Measurements from ENCODE around the gene NBPF12.
"Not testable (repeated sequence)": the region's sequence is repeated elsewhere in the genome, so short reads cannot be mapped to it uniquely, and the experiment has no call there.

NBPF12 gene

GRCh38 chr1:146948127-146948526 lies 10.0 kb downstream of the NBPF12 start:
- not testable (repeated sequence) for H3K9me2 ChIP-seq (replicated peaks; ENCODE audit: insufficient read depth, low read length); H3K9ac ChIP-seq (ENCODE audit: low read length); H3K27me3 ChIP-seq (ENCODE audit: low read length); H3K36me3 ChIP-seq (ENCODE audit: low read length); H3K4me2 ChIP-seq (ENCODE audit: low read depth, low read length, poor library complexity, severe bottlenecking); H4K20me1 ChIP-seq (ENCODE audit: low read depth, low read length); H3K4me3 ChIP-seq (ENCODE audit: insufficient read depth, low read length, poor library complexity, severe bottlenecking); H3K79me2 ChIP-seq (ENCODE audit: insufficient read depth, low read length); H3K9me3 ChIP-seq (ENCODE audit: insufficient read depth, low read length); H2AFZ ChIP-seq (ENCODE audit: low read depth, low read length, severe bottlenecking); H3K27ac ChIP-seq (ENCODE audit: low read depth, low read length); H3F3A ChIP-seq (ENCODE audit: insufficient read depth)

- not testable (repeated sequence) for H3K4me3 ChIP-seq (ENCODE audit: insufficient read depth, low read length, poor library complexity, severe bottlenecking); H3K9me3 ChIP-seq (ENCODE audit: insufficient read depth, low read length); H3K9ac ChIP-seq (ENCODE audit: low read length); H3K27ac ChIP-seq (ENCODE audit: low read depth, low read length); H3K27me3 ChIP-seq (ENCODE audit: low read length); H3K36me3 ChIP-seq (ENCODE audit: low read length); H3K79me2 ChIP-seq (ENCODE audit: insufficient read depth, low read length); H3K4me2 ChIP-seq (ENCODE audit: low read depth, low read length, poor library complexity, severe bottlenecking); H3K9me2 ChIP-seq (replicated peaks; ENCODE audit: insufficient read depth, low read length); H3F3A ChIP-seq (ENCODE audit: insufficient read depth); H2AFZ ChIP-seq (ENCODE audit: low read depth, low read length, severe bottlenecking); H4K20me1 ChIP-seq (ENCODE audit: low read depth, low read length)
These were observed 26.2 kb downstream of the NBPF12 start for GRCh38 chr1:146964340-146964739.

- H3K4me2 ChIP-seq (ENCODE audit: low read depth, low read length, poor library complexity, severe bottlenecking); H3K27me3 ChIP-seq (ENCODE audit: low read length); H3K4me3 ChIP-seq (ENCODE audit: insufficient read depth, low read length, poor library complexity, severe bottlenecking); H3F3A ChIP-seq (ENCODE audit: insufficient read depth); H3K36me3 ChIP-seq (ENCODE audit: low read length); H3K79me2 ChIP-seq (ENCODE audit: insufficient read depth, low read length); H3K9me3 ChIP-seq (ENCODE audit: insufficient read depth, low read length); H4K20me1 ChIP-seq (ENCODE audit: low read depth, low read length); H3K9ac ChIP-seq (ENCODE audit: low read length); H3K27ac ChIP-seq (ENCODE audit: low read depth, low read length); H3K9me2 ChIP-seq (replicated peaks; ENCODE audit: insufficient read depth, low read length); H2AFZ ChIP-seq (ENCODE audit: low read depth, low read length, severe bottlenecking): not testable (repeated sequence)
- TF ChIP-seq CTCF (IDR thresholded peaks at IDR 0.05; ENCODE audit: insufficient read depth, low read length, poor library complexity, severe bottlenecking): peak; percentile 16
These were observed 28.2 kb downstream of the NBPF12 start for GRCh38 chr1:146966351-146966750.

- H2AFZ ChIP-seq (ENCODE audit: low read depth, low read length, severe bottlenecking); H3K9me2 ChIP-seq (replicated peaks; ENCODE audit: insufficient read depth, low read length); H3K36me3 ChIP-seq (ENCODE audit: low read length); H3K9ac ChIP-seq (ENCODE audit: low read length); H3K4me2 ChIP-seq (ENCODE audit: low read depth, low read length, poor library complexity, severe bottlenecking); H3F3A ChIP-seq (ENCODE audit: insufficient read depth); H3K27me3 ChIP-seq (ENCODE audit: low read length); H4K20me1 ChIP-seq (ENCODE audit: low read depth, low read length); H3K9me3 ChIP-seq (ENCODE audit: insufficient read depth, low read length); H3K27ac ChIP-seq (ENCODE audit: low read depth, low read length); H3K79me2 ChIP-seq (ENCODE audit: insufficient read depth, low read length); H3K4me3 ChIP-seq (ENCODE audit: insufficient read depth, low read length, poor library complexity, severe bottlenecking): not testable (repeated sequence)
These were observed 32.5 kb downstream of the NBPF12 start for GRCh38 chr1:146970656-146971055.

- not testable (repeated sequence) for H3K79me2 ChIP-seq (ENCODE audit: insufficient read depth, low read length); H3K36me3 ChIP-seq (ENCODE audit: low read length); H3K4me2 ChIP-seq (ENCODE audit: low read depth, low read length, poor library complexity, severe bottlenecking); H3K4me3 ChIP-seq (ENCODE audit: insufficient read depth, low read length, poor library complexity, severe bottlenecking); H3K9ac ChIP-seq (ENCODE audit: low read length); H3K27ac ChIP-seq (ENCODE audit: low read depth, low read length); H3K9me2 ChIP-seq (replicated peaks; ENCODE audit: insufficient read depth, low read length); H3K9me3 ChIP-seq (ENCODE audit: insufficient read depth, low read length); H3K27me3 ChIP-seq (ENCODE audit: low read length); H3F3A ChIP-seq (ENCODE audit: insufficient read depth); H2AFZ ChIP-seq (ENCODE audit: low read depth, low read length, severe bottlenecking); H4K20me1 ChIP-seq (ENCODE audit: low read depth, low read length)
These were observed 34.6 kb downstream of the NBPF12 start for GRCh38 chr1:146972681-146973080.

- H3K9me3 ChIP-seq (ENCODE audit: insufficient read depth, low read length); H2AFZ ChIP-seq (ENCODE audit: low read depth, low read length, severe bottlenecking); H3K9me2 ChIP-seq (replicated peaks; ENCODE audit: insufficient read depth, low read length); H3K36me3 ChIP-seq (ENCODE audit: low read length); H3K4me2 ChIP-seq (ENCODE audit: low read depth, low read length, poor library complexity, severe bottlenecking); H3K79me2 ChIP-seq (ENCODE audit: insufficient read depth, low read length); H3F3A ChIP-seq (ENCODE audit: insufficient read depth); H3K27me3 ChIP-seq (ENCODE audit: low read length); H3K27ac ChIP-seq (ENCODE audit: low read depth, low read length); H4K20me1 ChIP-seq (ENCODE audit: low read depth, low read length); H3K4me3 ChIP-seq (ENCODE audit: insufficient read depth, low read length, poor library complexity, severe bottlenecking); H3K9ac ChIP-seq (ENCODE audit: low read length): not testable (repeated sequence)
These were observed 47.7 kb downstream of the NBPF12 start for GRCh38 chr1:146985855-146986254.

GRCh38 chr1:146986450-146986849 lies 48.3 kb downstream of the NBPF12 start:
- H3K36me3 ChIP-seq (ENCODE audit: low read length); H3K9me2 ChIP-seq (replicated peaks; ENCODE audit: insufficient read depth, low read length); H3F3A ChIP-seq (ENCODE audit: insufficient read depth); H3K9ac ChIP-seq (ENCODE audit: low read length); H3K79me2 ChIP-seq (ENCODE audit: insufficient read depth, low read length); H3K9me3 ChIP-seq (ENCODE audit: insufficient read depth, low read length); H3K4me2 ChIP-seq (ENCODE audit: low read depth, low read length, poor library complexity, severe bottlenecking); H3K27me3 ChIP-seq (ENCODE audit: low read length); H3K4me3 ChIP-seq (ENCODE audit: insufficient read depth, low read length, poor library complexity, severe bottlenecking); H3K27ac ChIP-seq (ENCODE audit: low read depth, low read length); H4K20me1 ChIP-seq (ENCODE audit: low read depth, low read length); H2AFZ ChIP-seq (ENCODE audit: low read depth, low read length, severe bottlenecking): not testable (repeated sequence)

GRCh38 chr1:146987502-146987901 lies 49.4 kb downstream of the NBPF12 start:
- H2AFZ ChIP-seq (ENCODE audit: low read depth, low read length, severe bottlenecking); H3K79me2 ChIP-seq (ENCODE audit: insufficient read depth, low read length); H3K27ac ChIP-seq (ENCODE audit: low read depth, low read length); H3K9ac ChIP-seq (ENCODE audit: low read length); H4K20me1 ChIP-seq (ENCODE audit: low read depth, low read length); H3K9me3 ChIP-seq (ENCODE audit: insufficient read depth, low read length); H3F3A ChIP-seq (ENCODE audit: insufficient read depth); H3K27me3 ChIP-seq (ENCODE audit: low read length); H3K4me3 ChIP-seq (ENCODE audit: insufficient read depth, low read length, poor library complexity, severe bottlenecking); H3K9me2 ChIP-seq (replicated peaks; ENCODE audit: insufficient read depth, low read length); H3K4me2 ChIP-seq (ENCODE audit: low read depth, low read length, poor library complexity, severe bottlenecking); H3K36me3 ChIP-seq (ENCODE audit: low read length): not testable (repeated sequence)
